Measurements from ENCODE around the gene PRKCH. TPM values are rescaled to one million over a fixed set of nuclear protein-coding genes. Genes with fewer than 3 reads are reported as not detected.

Gene PRKCH
- total RNA-seq, 2 donors from 2014 or later, result 24.6 to 73.6 TPM

DNA sequence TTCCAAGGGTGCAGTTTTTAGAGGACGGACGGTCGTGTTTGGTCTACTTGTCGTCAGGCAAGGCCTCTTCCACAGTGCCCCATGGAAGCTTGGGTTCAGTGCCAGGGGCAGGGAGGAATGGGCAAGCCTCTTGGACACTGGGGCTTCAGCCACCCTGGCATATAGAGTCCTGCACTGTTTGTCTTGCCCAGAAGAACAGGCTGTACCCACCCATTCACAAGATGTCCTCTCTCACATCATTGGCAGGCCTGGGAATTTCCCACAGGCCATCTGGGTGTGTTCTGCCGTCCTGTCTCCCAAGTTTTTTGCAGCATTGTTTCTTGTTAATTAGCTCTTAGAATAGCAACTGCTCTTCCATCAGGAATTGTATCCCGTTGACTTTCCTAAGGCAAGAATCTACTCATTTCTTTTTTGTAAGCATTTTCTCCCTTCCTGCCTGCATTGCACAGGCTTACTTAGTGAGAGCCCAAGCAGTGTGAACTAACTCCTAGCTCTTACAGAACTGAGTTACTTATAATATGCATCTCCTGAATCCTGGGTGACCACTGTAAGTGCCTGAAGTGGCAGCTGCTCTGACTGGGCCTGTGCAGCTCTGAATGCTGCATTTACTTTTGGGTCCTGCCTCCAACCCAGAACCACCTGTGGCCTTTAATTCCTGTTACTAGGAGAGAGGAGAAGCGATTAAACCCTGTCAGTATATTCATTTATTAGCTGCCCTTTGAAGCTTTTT lies 224.5 kb downstream of the PRKCH start:
- TF ChIP-seq, protein P1, sequence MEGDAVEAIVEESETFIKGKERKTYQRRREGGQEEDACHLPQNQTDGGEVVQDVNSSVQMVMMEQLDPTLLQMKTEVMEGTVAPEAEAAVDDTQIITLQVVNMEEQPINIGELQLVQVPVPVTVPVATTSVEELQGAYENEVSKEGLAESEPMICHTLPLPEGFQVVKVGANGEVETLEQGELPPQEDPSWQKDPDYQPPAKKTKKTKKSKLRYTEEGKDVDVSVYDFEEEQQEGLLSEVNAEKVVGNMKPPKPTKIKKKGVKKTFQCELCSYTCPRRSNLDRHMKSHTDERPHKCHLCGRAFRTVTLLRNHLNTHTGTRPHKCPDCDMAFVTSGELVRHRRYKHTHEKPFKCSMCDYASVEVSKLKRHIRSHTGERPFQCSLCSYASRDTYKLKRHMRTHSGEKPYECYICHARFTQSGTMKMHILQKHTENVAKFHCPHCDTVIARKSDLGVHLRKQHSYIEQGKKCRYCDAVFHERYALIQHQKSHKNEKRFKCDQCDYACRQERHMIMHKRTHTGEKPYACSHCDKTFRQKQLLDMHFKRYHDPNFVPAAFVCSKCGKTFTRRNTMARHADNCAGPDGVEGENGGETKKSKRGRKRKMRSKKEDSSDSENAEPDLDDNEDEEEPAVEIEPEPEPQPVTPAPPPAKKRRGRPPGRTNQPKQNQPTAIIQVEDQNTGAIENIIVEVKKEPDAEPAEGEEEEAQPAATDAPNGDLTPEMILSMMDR (IDR thresholded peaks at IDR 0.05), result no peak
- DNase-seq (ENCODE audit: low spot score) (no peak), ATAC-seq (ENCODE audit: insufficient number of reproducible peaks, low FRiP score, low read depth) (no peak)
- Histone ChIP-seq H3K36me3 (no peaks in the 10 kb centered on the region), H3K9me3 (no peaks in the 10 kb centered on the region), H3K27me3 (replicated peaks; ENCODE audit: insufficient read depth) (no peaks in the 10 kb centered on the region), H3K4me3 (no peak overlapping the region), H3K27ac (peak overlapping the region; percentile 75 to 87), H3K4me1 (ENCODE audit: control insufficient read depth in 1 of 2, low read depth in 2 of 2) (peaks cover 27 to 61% of the 10 kb centered on the region in 2 donors)

GRCh38 chr14:61547186-61548069 lies 226.0 kb downstream of the PRKCH start:
- Histone ChIP-seq H3K36me3 (no peaks in the 10 kb centered on the region), H3K27ac (peak overlapping the region; percentile 13 to 35), H3K27me3 (replicated peaks; ENCODE audit: insufficient read depth) (no peaks in the 10 kb centered on the region), H3K9me3 (no peaks in the 10 kb centered on the region), H3K4me3 (no peak overlapping the region), H3K4me1 (ENCODE audit: control insufficient read depth in 1 of 2, low read depth in 2 of 2) (peaks cover 30 to 64% of the 10 kb centered on the region in 2 donors)
- ATAC-seq (ENCODE audit: insufficient number of reproducible peaks, low FRiP score, low read depth) (no peak), DNase-seq (ENCODE audit: low spot score) (no peak)
- TF ChIP-seq, protein P1 (IDR thresholded peaks at IDR 0.05), result no peak

DNA sequence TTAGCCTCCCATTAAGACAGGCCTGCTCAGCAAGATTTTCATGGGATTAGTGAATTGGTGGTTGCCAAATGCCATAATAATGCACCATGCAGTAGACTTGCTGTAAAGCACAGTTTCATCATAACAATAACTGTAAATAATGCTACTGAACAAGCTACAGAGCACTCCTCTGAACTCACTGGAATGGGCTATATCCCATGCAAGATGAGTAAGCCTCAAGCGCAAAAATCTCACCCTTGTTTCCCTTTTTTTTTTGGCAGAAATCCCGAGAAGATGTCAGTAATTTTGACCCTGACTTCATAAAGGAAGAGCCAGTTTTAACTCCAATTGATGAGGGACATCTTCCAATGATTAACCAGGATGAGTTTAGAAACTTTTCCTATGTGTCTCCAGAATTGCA lies 228.0 kb downstream of the PRKCH start:
- DNase-seq (ENCODE audit: low spot score), result no peak

GRCh38 chr14:61551384-61551783 lies 230.0 kb downstream of the PRKCH start:
- no peak overlapping the region for H3K27ac ChIP-seq
- TF ChIP-seq, protein P1 (IDR thresholded peaks at IDR 0.05), result no peak
- no peaks in the 10 kb centered on the region for H3K27me3 ChIP-seq (replicated peaks; ENCODE audit: insufficient read depth)
- peaks cover 11 to 48% of the 10 kb centered on the region in 2 donors for H3K4me1 ChIP-seq (ENCODE audit: control insufficient read depth in 1 of 2, low read depth in 2 of 2)
- ATAC-seq (ENCODE audit: insufficient number of reproducible peaks, low FRiP score, low read depth) (no peak), DNase-seq (ENCODE audit: low spot score) (no peak)
- H3K4me3 ChIP-seq, result no peak overlapping the region
- H3K36me3 ChIP-seq, result no peaks in the 10 kb centered on the region
- H3K9me3 ChIP-seq, result no peaks in the 10 kb centered on the region

More for the DNA sequence above, 228.0 kb downstream of the PRKCH start:
- no peaks in the 10 kb centered on the region for H3K9me3 ChIP-seq
- no peak for ATAC-seq (ENCODE audit: insufficient number of reproducible peaks, low FRiP score, low read depth)
- H3K36me3 ChIP-seq, result no peaks in the 10 kb centered on the region
- no peak overlapping the region for H3K4me3 ChIP-seq
- no peak overlapping the region for H3K27ac ChIP-seq
- H3K27me3 ChIP-seq (replicated peaks; ENCODE audit: insufficient read depth), result no peaks in the 10 kb centered on the region
- TF ChIP-seq, protein P1 (IDR thresholded peaks at IDR 0.05), result no peak
- H3K4me1 ChIP-seq (ENCODE audit: control insufficient read depth in 1 of 2, low read depth in 2 of 2), result peaks cover 20 to 64% of the 10 kb centered on the region in 2 donors

- Histone ChIP-seq H3K9me3 (no peaks in the 10 kb centered on the region), H3K4me3 (no peak overlapping the region), H3K36me3 (no peaks in the 10 kb centered on the region), H3K27me3 (replicated peaks; ENCODE audit: insufficient read depth) (no peaks in the 10 kb centered on the region), H3K4me1 (ENCODE audit: control insufficient read depth in 1 of 2, low read depth in 2 of 2) (peaks cover 11 to 40% of the 10 kb centered on the region in 2 donors), H3K27ac (peak overlapping the region in 1 of 2 donors; percentile 72)
- ATAC-seq (ENCODE audit: insufficient number of reproducible peaks, low FRiP score, low read depth) (no peak), DNase-seq (ENCODE audit: low spot score) (no peak)
- TF ChIP-seq, protein P1 (IDR thresholded peaks at IDR 0.05), result no peak
Observed at GRCh38 chr14:61552241-61552640, 230.9 kb downstream of the PRKCH start.

Data from thoracic aorta (tissue), 2 donors.